GM18867 (cell line): ENCODE results near the gene CKB.
"Not testable (repeated sequence)": the region's sequence is repeated elsewhere in the genome, so short reads cannot be mapped to it uniquely, and the experiment has no call there.

Source experiments
- ATAC-seq: cut with Tn5 transposase; IDR thresholded peaks from one replicate; pipeline ENCODE4 v1.9.1; 2021; ENCODE audit warnings: mild to moderate bottlenecking, moderate library complexity; ENCODE audit not compliant: unreplicated experiment

Gene CKB

DNA sequence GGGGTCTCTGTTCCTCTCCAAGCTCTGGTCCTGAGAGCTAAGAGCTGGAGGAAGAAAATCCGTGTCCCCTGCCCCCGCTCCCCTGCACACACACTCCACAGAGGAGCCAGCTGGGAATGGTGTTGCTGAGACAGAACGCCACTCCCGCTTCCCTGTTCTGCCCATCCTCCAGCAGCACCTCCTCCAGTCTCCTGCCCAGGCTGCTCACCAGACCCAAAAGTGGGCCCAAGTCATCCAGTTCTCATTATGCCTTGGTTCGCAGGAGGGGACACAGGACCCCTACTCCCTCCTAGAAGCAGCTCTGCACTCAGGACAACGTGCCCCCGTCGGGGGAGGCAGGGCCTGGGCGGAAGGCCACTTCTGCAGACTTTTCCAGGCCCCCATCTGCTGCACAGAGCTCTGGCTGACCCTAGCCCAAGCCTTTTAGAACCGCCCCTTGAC, 5.5 kb upstream of the CKB start:
- ATAC-seq, result no peak

GRCh38 chr14:103527408-103528145, 4.9 kb upstream of the CKB start:
- no peak for ATAC-seq

GRCh38 chr14:103526914-103527248, 4.3 kb upstream of the CKB start:
- no peak for ATAC-seq

DNA sequence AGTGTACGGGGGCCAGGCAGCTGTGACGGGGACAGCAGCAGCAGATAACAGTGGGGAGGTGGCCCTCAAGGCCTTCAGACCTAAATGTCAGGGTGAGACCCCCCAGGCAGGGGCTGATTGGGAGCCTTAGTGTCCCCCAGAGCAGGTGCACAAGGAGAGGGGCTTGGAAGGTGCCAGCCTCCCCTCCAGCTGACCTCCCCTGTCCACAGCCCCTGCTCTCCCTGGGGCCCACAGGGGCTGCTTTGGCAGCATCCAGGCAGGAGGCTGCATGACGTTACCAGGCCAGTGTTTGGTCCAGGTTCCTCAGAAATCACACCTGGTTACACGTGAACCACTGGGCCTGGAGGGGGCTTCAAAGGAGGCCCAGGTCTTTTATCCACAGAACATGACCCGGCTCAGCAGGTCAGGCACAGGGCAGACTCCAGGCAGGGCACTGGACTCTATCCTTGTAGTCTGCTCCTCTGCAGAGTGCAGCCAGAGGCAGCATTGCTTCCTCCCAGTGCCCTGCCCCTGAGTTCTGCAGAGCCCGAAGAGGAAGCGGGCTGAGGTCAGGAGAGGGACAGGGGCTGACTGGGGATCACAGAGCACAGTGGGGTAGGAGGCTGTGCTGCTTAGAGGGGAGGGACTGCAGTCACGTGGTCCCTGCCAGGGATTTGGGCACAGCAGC, 3.8 kb upstream of the CKB start:
- ATAC-seq, result no peak

DNA sequence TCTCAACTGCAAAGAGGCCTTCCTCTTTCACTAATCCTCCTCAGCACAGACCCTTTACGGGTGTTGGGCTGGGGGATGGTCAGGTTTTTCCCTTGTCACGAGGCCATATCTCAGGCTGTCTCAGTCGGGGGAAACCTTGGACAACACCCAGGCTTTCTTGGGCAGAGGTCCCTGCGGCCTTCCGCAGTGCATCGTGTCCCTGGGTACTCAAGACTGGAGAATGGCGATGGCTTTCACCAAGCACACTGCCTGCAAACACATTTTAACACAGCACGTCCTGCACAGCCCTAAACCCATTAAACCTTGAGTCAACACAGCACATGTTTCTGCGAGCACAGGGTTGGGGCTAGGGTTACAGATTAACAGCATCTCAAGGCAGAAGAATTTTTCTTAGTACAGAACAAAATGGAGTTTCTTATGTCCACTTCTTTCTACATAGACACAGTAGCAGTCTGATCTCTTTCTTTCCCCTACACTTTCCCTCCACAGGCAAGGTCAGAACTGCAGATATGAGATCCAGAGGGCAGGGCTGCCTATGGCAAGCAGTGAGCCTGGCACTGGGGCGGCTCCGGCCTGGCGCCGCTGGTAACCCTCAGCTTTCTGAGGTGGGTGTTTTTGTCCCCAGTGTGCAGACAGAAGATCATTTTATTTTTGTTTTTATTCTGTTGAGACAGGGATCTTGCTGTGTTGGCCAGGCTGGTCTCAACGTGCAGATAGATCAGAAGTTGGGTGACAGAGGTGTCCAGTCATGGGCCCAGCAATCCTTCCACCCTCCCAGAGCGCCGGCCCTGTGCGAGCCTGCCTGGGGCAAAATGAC, 3.0 kb upstream of the CKB start:
- ATAC-seq, result not testable (repeated sequence)

- no peak for ATAC-seq
Measured at GRCh38 chr14:103524002-103524935, 1.6 kb upstream of the CKB start.

- no peak for ATAC-seq
Measured at GRCh38 chr14:103523575-103523954, 935 bp upstream of the CKB start.

GRCh38 chr14:103521951-103522563, 573 bp downstream of the CKB start:
- no peak for ATAC-seq

- ATAC-seq, result no peak
Measured at GRCh38 chr14:103521438-103521950, 1.1 kb downstream of the CKB start.

DNA sequence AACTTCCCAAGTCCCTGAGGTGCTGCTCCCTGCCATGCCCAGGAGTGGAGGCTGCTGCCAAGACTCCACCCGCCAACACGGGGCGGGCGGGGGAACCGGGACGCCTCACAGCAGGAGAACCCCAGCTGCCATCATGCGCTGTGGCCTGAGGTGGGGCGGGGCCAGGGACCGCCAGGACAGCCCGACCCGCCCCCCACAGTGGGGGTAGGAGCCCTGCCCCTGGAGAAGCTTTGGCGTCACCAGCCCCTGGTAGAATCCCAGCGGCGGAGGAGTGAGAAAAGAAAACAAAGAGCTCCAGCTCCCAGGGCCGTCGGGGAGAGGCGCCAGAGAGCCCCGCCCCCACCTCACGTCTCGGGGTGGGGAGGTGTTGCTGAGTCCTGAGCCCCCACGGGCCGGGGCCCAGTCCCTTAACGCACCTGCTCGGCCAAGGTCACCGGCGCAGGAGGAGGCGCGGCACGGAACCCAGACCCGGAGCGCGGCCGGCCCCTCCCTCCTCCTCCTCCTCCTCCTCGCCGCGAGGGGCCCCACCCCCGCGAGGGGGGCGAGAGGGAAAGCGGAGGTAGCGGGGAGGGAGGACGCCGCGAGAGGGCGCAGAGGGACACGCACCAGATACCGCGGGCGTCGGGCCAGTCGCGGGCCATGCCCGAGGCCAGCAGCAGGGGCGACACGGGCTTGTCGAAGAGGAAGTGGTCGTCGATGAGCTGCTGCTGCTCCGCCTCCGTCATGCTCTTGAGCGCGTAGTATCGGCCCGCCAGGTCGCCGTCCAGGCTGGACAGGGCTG, 1.8 kb downstream of the CKB start:
- ATAC-seq, result no peak

- no peak for ATAC-seq
Measured at GRCh38 chr14:103520269-103520656, 2.4 kb downstream of the CKB start.

- ATAC-seq, result no peak
Measured at GRCh38 chr14:103519837-103520212, 2.8 kb downstream of the CKB start.

GRCh38 chr14:103519043-103519836, 3.4 kb downstream of the CKB start:
- ATAC-seq, result no peak

DNA sequence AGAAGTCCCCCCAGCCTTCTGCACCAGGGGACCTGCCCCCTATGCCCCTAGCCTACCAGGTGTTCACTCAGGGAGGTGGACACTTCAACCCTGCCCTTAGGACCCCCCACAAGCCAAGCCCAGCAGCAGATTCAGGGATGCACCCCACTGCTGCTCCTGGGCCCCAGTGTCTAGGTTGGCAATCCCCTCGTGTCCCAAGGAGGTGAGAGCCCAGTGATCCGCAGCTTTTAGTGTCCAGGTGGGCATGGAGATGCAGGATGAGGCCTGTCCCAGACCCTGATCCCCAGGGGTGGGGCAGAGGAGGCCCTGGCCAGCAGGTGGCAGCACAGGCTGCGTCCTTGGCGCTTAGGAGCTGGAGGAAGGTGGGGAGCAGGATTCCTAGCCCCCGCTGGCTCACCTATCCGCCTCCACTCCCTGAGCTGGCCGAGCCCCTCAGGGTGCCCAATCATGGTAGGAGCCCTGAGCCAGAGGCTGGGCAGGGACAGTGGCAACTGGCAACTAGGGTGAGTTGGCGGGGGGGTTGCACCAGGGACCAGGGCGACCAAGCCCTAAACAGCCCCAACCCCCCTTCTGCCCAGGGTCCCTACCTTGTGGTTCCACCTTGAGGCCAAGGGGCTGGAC, 4.1 kb downstream of the CKB start:
- ATAC-seq, result no peak

DNA sequence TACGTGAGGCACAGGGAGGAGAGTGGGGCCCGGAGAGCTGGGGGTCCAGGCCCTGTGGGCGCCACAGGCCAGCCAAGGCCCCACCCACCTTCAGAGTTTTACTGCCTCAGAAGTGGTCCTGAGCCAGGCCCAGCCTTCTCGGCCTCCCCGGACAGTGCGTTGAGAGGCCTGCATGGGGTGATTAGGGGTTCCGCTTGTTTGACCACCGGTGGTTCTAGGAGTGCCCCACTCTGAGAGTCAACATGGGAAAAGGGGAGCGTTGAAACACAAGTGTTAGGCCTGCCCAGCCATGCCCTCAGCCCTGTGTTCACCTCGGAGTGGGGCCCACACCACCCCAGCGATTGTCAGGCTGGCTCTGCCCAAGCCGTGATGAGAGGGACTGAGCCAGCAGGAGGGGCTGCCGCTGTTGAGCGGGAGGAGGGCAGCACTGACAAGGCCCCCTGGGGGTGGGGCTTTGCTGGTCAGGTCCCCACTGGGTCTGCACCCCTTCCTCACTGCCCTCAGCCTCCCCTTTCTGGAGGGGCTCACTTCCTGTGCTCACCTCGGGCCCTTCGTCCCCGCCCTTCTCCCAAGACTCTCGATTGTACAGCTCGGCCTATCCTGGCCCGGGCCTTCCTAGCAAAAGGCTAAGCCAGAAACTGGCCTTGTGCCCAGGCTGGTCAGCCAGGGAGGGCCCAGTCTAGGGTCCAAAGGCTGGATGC, 4.8 kb downstream of the CKB start:
- ATAC-seq, result no peak

- no peak for ATAC-seq
Measured at GRCh38 chr14:103517174-103517566, 5.5 kb downstream of the CKB start.

- ATAC-seq, result no peak
Measured at GRCh38 chr14:103516426-103517173, 6.0 kb downstream of the CKB start.
